A172 (cell line): ENCODE data around the gene HMGN4. TPM values are rescaled to one million over a fixed set of nuclear protein-coding genes. Genes with fewer than 3 reads are reported as not detected.
A peak's percentile ranks its signal among the peaks of the same experiment; 100 is the strongest.

Experiments used
- DNase-seq: peaks from one replicate; pipeline ENCODE4 v3.0.0-alpha.2; 2015; ENCODE audit warnings: low spot score
- total RNA-seq: library from RNA; depleted of rRNA; stranded (reverse); fragments of >200 nt; shearing (Covaris generic); gene quantifications from 2 replicates; pipeline ENCODE4 v1.2.3, GENCODE V29; 2014; rRNA removed

HMGN4 gene
- total RNA-seq, 1 experiment from 2014 or later = 106 TPM

- no peak for DNase-seq
Observed at GRCh38 chr6:26577720-26578072, 39.5 kb downstream of the HMGN4 start.

- no peak for DNase-seq
Observed at GRCh38 chr6:26578279-26578678, 40.1 kb downstream of the HMGN4 start.

GRCh38 chr6:26578741-26579140 is 40.6 kb downstream of the HMGN4 start:
- no peak for DNase-seq

- DNase-seq = no peak
Observed at GRCh38 chr6:26581164-26581915, 43.2 kb downstream of the HMGN4 start.

GRCh38 chr6:26588965-26589364 is 50.8 kb downstream of the HMGN4 start:
- no peak for DNase-seq

- DNase-seq = peak; percentile 16
Observed at GRCh38 chr6:26592649-26593048, 54.5 kb downstream of the HMGN4 start.

- DNase-seq = no peak
Observed at GRCh38 chr6:26593278-26594130, 55.3 kb downstream of the HMGN4 start.

- no peak for DNase-seq
Observed at GRCh38 chr6:26594131-26594498, 55.9 kb downstream of the HMGN4 start.

GRCh38 chr6:26594730-26595632 is 56.8 kb downstream of the HMGN4 start:
- DNase-seq = peak; percentile 86

GRCh38 chr6:26595669-26596269 is 57.6 kb downstream of the HMGN4 start:
- peak; percentile 80 for DNase-seq

Other genes starting within 250 kb of the HMGN4 start
- gene BTN3A2, start 173.2 kb upstream of the HMGN4 start, total RNA-seq = 9.9 and 13.3 TPM in 2 replicates
- 12.0 and 13.0 TPM in 2 replicates for gene BTN2A2, start 155.3 kb upstream of the HMGN4 start, total RNA-seq
- gene BTN3A1, start 136.1 kb upstream of the HMGN4 start, total RNA-seq = 14.0 and 19.6 TPM in 2 replicates
- gene BTN3A3, start 97.9 kb upstream of the HMGN4 start, total RNA-seq = 4.7 and 5.0 TPM in 2 replicates
- gene BTN2A1, start 80.4 kb upstream of the HMGN4 start, total RNA-seq = 6.2 and 10.9 TPM in 2 replicates
- not detected in 2 replicates for gene BTN1A1, start 38.1 kb upstream of the HMGN4 start, total RNA-seq
- 18.9 and 20.4 TPM in 2 replicates for gene ABT1, start 58.6 kb downstream of the HMGN4 start, total RNA-seq
- gene ZNF322, start 121.4 kb downstream of the HMGN4 start, total RNA-seq = 21.4 and 24.1 TPM in 2 replicates